GM21825 (cell line): ENCODE measurements around the gene MAPK1.
"Not testable (repeated sequence)": the region's sequence is repeated elsewhere in the genome, so short reads cannot be mapped to it uniquely, and the experiment has no call there.

Source experiments
- ATAC-seq: cut with Tn5 transposase; IDR thresholded peaks from one replicate; pipeline ENCODE4 v1.9.1; 2021; ENCODE audit warnings: mild to moderate bottlenecking, moderate library complexity; ENCODE audit not compliant: unreplicated experiment

MAPK1 gene

DNA sequence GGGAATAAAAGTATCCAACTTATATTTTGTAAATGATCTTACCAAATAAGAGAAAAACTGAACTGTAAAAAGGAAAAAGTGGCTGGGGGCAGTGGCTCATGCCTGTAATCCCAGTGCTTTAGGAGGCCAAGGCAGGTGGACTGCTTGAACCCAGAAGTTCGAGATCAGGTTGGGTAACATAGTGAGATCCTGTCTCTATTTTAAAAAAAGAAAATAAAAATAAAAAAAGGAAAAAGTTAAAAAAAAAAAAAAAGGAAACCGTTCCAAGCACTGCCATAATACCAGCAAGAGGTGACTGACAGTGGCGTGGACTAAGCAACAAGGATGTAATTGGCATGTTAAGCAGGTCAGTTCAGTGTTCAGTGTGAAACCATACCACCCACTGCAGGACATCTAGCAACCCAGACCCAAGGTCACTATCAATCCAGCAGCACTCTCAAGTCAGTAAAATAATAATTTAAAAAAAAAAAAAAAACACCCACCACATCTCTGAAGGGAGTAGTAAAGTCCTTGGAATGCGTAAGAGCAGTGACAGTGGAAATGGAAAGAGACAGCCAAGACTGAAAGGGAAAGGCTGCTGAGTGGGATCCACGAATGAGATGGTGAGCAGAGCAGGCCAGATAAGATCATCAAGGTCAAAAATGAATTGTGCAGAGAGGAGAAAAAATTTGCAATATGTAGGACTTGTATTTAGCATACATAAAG, 43.6 kb downstream of the MAPK1 start:
- no peak for ATAC-seq

DNA sequence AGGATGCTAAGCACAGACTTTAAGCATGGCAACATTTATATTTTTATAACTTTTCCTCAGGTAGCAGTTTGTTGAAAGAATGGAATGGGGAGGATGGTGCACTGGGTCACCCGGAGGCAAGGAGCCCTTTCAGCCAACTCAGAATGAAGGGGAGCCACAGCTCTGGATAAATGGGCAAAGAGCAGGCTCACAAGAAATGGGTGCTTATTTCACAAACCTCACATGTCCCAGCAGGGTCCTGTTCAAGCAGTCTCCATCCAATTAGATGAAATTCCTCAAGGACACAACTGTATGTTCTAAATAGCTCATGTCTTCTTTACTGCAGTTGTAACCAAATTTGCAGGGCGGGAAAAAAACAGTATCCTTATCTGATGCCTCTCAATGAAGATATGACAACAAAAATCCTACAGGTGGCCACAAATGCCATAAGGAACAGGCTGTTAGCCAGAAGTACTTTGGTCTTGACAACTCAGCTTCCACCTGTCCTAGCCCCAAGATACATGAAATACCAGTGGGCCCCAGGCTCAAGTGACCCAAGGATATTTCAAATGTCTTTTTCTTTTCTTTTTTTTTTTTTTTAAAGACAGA, 48.2 kb downstream of the MAPK1 start:
- no peak for ATAC-seq

DNA sequence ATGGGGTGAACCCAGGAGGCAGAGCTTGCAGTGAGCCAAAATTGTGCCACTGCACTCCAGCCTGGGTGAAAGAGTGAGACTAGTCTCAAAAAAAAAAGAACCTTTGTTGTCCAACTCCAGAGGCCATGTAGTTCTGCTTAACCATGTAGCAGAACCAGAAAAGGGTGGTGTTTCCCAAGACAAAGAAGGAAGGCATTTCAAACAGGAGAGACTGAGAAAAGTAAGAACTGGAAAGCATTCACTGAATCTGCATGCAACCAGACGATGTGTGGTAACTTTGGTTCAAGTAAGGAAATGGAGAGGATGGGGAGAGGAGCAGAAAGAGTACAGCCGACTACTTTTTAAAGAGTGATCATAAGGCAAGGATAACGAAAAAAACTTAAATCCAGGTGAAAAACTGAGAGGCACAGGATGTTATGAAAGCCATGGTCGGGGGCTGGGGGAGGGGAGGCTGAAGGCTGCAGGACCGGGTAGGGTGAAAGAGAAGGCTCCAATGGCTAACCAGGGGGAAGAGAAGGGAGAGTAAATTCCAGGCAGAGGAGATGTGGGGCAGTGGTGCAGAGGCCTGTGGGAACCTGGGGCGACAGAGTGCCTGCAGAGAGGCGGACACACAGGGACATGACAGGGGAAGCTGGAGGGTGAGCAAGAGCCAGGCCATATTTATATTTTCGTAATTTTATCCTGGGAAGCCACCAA, 48.8 kb downstream of the MAPK1 start:
- no peak for ATAC-seq

DNA sequence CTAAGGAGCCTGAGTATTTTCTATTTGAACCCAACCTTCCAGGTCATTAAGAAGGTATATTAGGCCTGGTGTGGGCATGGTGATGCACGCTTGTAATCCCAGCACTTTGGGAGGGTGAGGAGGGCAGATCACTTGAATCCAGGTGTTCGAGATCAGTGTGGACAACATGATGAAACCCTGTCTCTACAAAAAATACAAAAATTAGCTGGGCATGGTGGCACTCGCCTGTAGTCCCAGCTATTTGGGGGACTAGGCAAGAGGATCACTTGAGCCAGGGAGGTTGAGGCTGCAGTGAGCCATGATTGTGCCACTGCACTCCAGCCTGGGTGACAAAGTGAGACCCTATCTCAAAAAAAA, 50.0 kb downstream of the MAPK1 start:
- ATAC-seq, result not testable (repeated sequence)

DNA sequence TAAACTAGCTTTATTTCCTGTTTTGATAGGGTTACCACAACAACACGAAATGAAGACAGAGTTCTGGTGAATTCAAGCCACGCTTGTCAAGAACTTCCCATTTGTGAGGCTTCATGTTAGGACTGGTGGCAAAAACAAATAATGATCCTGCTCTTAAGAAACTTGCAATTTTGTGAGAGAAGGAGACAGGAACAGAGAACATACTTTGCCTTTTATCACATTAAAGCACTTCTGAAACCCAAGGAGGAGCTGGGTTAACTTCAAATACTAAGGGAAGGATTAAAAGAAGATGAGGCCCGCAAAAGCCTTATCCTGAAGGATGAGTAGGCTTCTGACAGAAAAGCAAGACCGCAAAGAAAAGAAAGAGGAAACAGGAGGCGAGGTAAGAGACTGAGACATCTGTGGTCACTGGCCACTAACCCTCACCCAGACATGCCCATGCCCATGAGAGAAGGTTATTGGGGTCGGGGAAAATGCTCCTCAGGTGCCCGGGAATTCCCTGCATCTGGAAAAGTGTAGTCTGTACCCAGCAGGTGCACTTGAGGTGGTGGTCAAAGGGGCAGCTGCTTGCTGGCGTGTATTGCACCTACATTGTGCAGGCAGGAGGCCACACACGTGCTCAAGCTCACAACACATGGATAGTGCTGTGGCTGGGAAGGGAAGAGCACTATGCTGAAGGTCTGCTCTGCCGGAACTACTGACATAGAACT, 50.5 kb downstream of the MAPK1 start:
- no peak for ATAC-seq

DNA sequence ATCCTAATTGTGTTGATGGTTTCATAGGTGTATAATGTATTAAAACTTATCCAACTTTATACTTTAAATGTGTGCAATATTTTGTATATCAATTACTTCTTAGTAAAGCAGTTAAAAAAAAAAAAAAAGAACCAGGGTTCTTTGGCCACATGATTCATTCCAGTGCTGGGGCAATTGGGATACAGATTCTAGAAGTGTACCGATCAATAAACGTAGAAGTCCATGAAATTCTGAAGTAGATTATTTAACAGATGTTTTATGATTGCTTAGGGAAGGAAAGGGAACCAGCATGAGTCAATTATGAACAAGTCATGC, 51.0 kb downstream of the MAPK1 start:
- no peak for ATAC-seq

DNA sequence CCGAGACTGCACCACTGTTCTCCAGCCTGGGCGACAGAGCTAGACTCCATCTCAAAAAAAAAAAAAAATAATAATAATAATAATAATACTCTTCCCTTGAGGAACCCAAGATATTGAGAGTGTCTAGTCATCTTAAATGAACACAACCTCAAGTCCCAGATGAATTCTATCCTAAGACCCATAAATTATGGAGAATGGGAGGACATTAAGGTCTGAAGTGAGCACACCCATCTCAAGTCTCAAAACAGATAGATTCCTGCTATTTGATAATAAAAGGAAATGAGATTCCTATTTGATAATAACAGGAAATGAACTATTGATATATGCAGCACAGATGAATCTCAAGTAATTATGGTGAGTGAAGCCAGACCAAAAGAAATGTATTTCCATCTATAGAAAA, 51.5 kb downstream of the MAPK1 start:
- ATAC-seq, result no peak

DNA sequence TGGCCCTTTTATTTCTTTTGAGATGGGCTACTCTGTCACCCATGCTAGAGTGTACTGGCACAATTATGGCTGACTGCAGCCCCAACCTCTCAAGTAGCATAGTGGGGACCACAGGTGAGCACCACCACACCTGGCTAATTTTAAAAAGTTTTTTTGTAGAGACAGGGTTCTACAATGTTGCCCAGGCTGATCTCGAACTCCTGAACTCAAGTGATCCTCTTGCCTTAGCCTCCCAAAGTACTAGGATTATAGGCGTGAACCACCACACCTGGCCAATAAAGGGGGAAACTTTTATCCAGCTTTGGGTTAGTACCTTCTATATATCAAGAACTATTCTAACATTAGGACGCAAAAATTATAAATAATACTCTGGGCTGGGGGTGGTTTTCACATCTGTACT, 52.1 kb downstream of the MAPK1 start:
- no peak for ATAC-seq

DNA sequence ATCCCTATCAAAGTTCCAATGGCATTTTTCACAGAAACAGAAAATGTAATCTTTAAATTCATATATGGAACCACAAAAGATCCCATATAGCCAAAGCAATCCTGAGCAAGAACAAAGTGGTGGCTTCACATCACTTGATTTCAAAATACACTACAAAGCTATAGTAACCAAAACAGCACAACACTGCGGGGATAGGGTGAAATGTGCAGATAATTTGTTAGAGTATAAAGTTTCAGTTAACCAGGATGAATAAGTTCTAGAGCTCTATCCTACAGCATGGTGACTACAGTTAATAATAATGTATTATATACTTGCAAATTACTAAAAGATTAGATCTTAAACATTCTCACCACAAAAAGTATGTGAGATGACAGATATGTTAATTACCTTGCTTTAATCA, 55.5 kb downstream of the MAPK1 start:
- no peak for ATAC-seq

DNA sequence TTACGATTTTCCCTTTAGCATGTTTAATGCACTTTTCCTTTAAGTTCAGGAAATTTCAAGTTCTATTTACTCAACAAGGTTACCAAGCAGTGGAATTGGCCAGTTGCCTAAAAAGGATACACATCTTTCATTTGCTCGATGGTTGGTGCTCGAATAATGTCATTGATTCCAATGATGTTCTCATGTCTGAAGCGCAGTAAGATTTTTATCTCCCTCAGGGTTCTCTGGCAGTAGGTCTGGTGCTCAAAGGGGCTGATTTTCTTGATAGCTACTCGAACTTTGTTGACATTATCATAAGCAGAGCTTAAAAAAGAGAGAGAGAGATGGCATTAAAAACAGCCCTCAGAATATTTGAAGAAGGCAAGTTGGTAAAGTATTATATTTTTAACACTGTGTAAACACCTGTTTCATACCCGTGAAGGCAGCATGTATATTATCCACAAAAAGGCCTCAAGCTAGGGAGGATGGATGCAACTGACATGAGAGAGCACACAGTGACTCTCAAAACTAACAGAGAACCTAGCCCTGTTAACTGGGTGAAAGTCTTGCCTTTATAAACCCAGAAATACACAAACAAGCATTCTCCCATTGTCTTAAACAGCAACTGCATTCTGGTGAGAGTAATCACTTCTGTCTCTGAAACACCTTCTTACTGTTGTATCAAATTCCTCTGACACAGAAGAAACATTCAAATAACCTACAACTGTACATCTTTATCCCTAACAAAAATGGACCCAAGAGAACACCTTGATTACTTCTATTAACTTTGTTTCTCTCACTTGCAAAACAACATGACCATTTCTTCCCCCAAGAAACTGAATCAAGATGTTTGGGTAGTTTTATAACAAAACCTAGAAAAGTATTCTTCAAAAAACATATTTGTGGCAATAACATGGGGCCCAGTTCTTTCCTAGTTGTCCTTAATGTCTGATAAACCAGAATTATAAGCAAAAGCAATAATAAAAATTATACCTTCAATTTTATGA, 59.6 kb downstream of the MAPK1 start:
- no peak for ATAC-seq

DNA sequence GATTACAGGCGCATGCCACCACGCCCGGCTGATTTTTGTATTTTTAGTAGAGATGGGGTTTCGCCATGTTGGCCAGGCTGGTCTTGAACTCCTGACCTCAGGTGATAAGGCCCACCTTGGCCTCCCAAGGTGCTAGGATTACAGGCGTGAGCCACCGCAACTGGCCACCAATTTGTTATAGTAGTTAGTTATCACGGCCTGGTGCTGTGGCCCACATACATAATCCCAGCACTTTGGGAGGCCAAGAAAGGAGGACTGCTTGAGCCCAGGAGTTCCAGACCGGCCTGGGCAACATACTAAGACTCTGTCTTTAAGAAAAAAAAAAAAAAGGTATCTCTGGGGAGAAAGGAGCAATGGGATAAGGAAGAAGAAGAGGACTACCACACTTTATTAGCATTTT, 62.1 kb downstream of the MAPK1 start:
- not testable (repeated sequence) for ATAC-seq

DNA sequence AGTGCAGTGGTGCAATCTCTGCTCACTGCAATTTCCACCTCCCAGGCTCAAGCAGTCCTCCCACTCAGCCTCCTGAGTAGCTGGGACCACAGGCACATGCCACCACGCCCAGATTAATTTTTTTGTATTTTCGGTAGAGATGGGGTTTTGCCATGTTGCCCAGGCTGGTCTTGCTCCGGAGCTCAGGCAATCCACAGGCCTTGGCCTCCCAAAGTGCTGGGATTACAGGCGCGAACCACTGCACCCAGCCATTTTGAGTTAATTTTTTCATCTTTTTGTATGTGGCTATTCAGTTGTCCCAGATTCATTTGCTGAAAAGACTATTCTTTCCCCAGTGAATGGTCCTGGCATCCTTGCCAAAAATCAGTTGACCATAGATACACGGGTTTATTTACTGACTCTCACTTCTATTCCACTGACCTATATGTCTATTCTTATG, 63.6 kb downstream of the MAPK1 start:
- no peak for ATAC-seq

DNA sequence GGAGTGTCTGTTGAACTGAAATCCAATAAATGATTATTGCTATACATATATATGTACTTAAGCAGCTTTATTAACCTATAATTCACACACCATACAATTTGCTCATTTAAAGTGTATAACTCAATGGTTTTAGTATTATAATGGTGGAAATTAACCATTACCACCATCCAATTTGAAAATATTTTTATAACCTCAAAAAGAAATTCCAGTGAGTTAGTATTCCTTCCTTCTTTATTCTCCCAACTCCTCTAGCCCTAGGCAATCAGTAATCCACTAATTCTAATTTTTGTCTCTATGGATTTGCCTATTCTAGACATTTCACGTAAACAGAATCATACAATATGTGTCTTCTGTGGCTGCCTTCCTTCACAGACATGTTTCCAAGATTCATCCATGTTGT, 64.8 kb downstream of the MAPK1 start:
- no peak for ATAC-seq

DNA sequence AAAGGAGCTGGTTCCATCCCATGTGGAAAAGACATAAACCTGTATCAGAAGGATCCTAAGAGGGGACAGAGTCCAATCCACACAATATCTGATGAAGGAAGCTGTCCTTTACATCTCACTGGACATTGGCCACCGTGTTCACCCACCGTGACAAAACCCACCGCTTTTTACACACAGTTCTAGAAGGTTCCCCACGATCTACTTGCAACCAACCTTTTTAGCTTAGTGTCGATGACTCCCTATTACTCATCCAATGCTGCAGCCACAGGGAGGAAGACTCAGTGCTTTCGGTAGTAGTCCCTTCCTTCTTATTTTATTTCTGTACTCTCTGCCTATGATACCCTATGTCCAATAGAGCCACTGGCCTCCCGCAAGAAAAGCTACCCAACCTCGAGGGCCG, 65.4 kb downstream of the MAPK1 start:
- ATAC-seq, result no peak

DNA sequence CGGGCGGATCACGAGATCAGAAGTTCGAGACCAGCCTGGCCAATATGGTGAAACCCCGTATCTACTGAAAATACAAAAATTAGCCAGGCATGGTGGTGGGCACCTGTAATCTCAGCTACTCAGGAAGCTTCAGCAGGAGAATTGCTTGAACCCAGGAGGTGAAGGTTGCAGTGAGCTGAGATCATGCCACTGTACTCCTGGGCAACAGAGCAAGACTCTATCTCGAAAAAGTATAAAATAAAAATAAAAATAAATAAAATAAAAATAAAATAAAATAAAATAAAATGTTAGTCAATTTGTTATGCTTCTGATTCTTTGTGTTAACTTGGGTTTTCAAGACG, 66.2 kb downstream of the MAPK1 start:
- not testable (repeated sequence) for ATAC-seq

DNA sequence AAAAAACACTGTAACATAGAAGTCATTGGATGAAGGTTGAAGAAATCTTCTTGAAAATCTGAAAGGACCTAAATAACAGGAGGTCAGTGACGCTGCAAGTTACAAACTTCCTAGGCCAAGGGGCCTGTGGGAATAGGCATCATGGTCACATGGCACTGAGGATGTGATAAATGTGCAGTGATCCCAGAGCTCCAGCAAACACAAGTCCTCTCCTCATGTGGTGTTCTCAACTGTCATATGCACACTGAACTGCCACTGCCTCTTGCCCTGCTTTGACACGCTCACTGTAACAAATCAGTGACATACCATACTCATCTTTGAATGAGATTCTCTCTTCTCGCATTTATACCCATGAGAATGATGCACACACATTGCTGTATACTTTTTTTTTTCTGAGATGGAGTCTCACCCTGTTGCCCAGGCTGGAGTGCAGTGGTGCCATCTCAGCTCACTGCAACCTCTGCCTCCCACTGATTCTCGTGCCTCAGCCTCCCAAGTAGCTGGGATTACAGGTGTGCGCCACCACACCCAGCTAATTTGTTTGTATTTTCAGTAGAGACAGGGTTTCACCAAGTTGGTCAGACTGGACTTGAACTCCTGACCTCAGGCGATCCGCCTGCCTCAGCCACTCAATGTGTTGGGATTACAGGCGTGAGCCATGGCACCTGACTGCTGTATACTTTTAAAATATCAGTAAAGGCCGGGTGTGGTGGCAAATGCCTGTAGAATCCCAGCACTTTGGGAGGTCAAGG, 66.7 kb downstream of the MAPK1 start:
- ATAC-seq, result no peak

DNA sequence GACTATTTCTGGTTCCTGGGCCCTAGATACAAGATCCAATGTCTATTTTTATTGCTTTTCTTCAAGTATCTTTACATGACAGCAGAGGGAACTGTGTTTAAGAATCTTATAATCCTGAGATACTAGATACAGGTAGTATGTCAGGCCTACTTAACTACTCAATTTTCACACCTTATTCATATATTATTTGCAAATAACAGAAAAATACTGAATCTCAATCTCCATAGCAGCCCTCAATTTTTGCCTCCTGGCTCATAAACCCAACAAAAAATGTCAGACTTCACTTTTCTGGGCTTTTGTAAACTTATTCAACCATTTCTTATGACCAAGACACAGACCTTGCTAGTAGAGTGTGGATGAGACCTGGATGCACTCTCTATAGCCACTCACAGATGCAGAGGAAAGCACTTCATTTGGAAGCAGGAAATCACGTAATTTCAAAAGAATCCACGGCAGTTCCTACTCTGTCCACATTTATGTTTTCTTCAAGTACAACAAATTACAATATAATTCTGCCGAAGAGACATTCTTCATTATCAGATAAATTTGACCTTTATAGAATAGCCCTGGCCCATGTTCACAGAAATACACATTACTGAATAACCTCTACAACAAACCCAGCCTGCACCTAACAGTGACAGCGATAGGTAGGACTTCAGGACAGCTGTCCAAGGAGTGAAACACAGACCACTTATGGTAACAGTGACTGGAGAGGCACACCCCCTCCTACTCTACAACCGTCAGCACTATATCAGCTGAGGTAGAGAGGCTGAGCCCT, 69.8 kb downstream of the MAPK1 start:
- no peak for ATAC-seq

DNA sequence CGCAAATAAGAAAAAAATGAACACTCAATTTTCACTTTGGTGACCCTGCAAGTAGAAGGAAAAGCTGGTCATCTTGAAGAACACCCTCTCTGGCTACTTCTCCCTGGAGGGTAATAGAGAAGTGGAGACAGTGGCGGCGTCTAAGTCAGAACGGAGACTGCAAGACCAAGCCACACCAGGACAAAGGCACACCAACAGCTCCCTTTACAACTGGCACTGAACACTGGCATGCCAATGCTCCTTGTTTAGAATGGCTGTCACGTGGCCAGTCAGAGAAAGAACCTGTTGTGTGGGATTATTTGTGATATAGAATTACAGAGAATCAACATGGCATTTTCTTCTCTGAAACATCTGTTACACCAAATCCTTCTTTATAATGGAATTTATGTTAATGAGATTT, 70.6 kb downstream of the MAPK1 start:
- ATAC-seq, result no peak

DNA sequence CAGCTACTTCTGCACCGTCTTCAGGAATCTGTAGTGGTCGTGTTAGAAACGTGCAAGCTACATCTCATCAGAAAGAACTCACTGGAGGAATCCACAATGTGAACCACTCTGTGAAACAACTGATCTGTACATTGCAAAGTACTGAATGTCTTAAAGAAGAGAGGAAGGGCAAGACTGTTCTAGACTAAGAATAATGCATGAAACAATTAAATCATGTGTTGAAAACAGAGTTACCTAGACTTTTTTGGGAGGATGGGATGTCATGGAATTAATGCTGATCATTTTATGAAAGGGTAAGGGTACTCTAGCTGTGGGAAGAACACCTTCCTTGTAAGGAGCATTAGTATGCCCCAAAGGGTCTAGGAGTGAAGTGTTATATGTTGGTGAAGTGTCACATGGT, 71.2 kb downstream of the MAPK1 start:
- no peak for ATAC-seq
